ES-I3 (cell line): ENCODE measurements around the gene DMPK.
A peak's percentile ranks its signal among the peaks of the same experiment; 100 is the strongest.

Experiments used
- H3K36me3 ChIP-seq: 2 replicates; pipeline ENCODE4 v1.6.1; 2013; ENCODE audit warnings: mild to moderate bottlenecking, low read length, control low read depth, moderate library complexity; ENCODE audit not compliant: insufficient read depth
- H3K4me1 ChIP-seq: 2 replicates; pipeline ENCODE4 v1.6.1; 2013; ENCODE audit warnings: mild to moderate bottlenecking, control low read depth, low read length; ENCODE audit not compliant: insufficient read depth
- H3K9ac ChIP-seq: 2 replicates; pipeline ENCODE4 v1.6.1; 2013; ENCODE audit warnings: low read depth, mild to moderate bottlenecking, low read length, moderate library complexity
- H3K9me3 ChIP-seq: 2 replicates; pipeline ENCODE4 v1.6.1; 2013; ENCODE audit warnings: mild to moderate bottlenecking, low read length, moderate library complexity; ENCODE audit not compliant: control insufficient read depth, insufficient read depth

Gene DMPK

GRCh38 chr19:45772912-45773311 lies 9.4 kb downstream of the DMPK start:
- no peak overlapping the region for H3K9ac ChIP-seq
- no peaks in the 10 kb centered on the region; the same call in 1 of the 2 replicates for H3K36me3 ChIP-seq
- peaks cover 6% of the 10 kb centered on the region for H3K4me1 ChIP-seq
- no peaks in the 10 kb centered on the region for H3K9me3 ChIP-seq

GRCh38 chr19:45772130-45772840 lies 10.0 kb downstream of the DMPK start:
- Histone ChIP-seq H3K9me3 (no peaks in the 10 kb centered on the region), H3K4me1 (peaks cover 6% of the 10 kb centered on the region), H3K9ac (peak overlapping the region; percentile 42), H3K36me3 (no peaks in the 10 kb centered on the region; the same call in 1 of the 2 replicates)

GRCh38 chr19:45771311-45771933 lies 10.9 kb downstream of the DMPK start:
- Histone ChIP-seq H3K4me1 (peaks cover 6% of the 10 kb centered on the region), H3K9ac (peak overlapping the region; percentile 42)

GRCh38 chr19:45770192-45771101 lies 11.8 kb downstream of the DMPK start:
- Histone ChIP-seq H3K9ac (peak overlapping the region; percentile 64), H3K9me3 (no peaks in the 10 kb centered on the region), H3K4me1 (peaks cover 10% of the 10 kb centered on the region), H3K36me3 (no peaks in the 10 kb centered on the region)

More at GRCh38 chr19:45771311-45771933, 10.9 kb downstream of the DMPK start:
- Histone ChIP-seq H3K36me3 (no peaks in the 10 kb centered on the region), H3K9me3 (no peaks in the 10 kb centered on the region)

GRCh38 chr19:45769821-45770191 lies 12.5 kb downstream of the DMPK start:
- Histone ChIP-seq H3K4me1 (peaks cover 17% of the 10 kb centered on the region), H3K9ac (peak overlapping the region; percentile 64), H3K9me3 (no peaks in the 10 kb centered on the region), H3K36me3 (no peaks in the 10 kb centered on the region)

- Histone ChIP-seq H3K36me3 (no peaks in the 10 kb centered on the region), H3K4me1 (peaks cover 23% of the 10 kb centered on the region), H3K9ac (peak within 1 kb of the TSS; percentile 80), H3K9me3 (no peaks in the 10 kb centered on the region)
Observed at GRCh38 chr19:45768984-45769782, 13.1 kb downstream of the DMPK start, which contains the start of gene SIX5. Gene SIX5 (minus strand): TSS chr19:45769252. CDS start chr19:45768844, 408 bp downstream.

- Histone ChIP-seq H3K4me1 (peaks cover 29% of the 10 kb centered on the region), H3K36me3 (no peaks in the 10 kb centered on the region), H3K9ac (peak overlapping the region; percentile 80), H3K9me3 (no peaks in the 10 kb centered on the region)
Observed at GRCh38 chr19:45768655-45768983, 13.7 kb downstream of the DMPK start.

GRCh38 chr19:45767881-45768654 lies 14.2 kb downstream of the DMPK start:
- peaks cover 29% of the 10 kb centered on the region for H3K4me1 ChIP-seq

GRCh38 chr19:45767410-45767880 lies 14.8 kb downstream of the DMPK start:
- Histone ChIP-seq H3K9me3 (no peaks in the 10 kb centered on the region), H3K9ac (peak overlapping the region; percentile 80)

More at GRCh38 chr19:45767881-45768654, 14.2 kb downstream of the DMPK start:
- no peaks in the 10 kb centered on the region for H3K9me3 ChIP-seq
- no peaks in the 10 kb centered on the region for H3K36me3 ChIP-seq
- peak overlapping the region; percentile 80 for H3K9ac ChIP-seq

GRCh38 chr19:45766869-45767346 lies 15.4 kb downstream of the DMPK start:
- Histone ChIP-seq H3K9ac (peak overlapping the region; percentile 80), H3K36me3 (no peaks in the 10 kb centered on the region), H3K9me3 (no peaks in the 10 kb centered on the region), H3K4me1 (peaks cover 25% of the 10 kb centered on the region)

More at GRCh38 chr19:45767410-45767880, 14.8 kb downstream of the DMPK start:
- Histone ChIP-seq H3K4me1 (peaks cover 29% of the 10 kb centered on the region), H3K36me3 (no peaks in the 10 kb centered on the region)

- peak overlapping the region; percentile 80; the same call in 1 of the 2 replicates for H3K9ac ChIP-seq
- peaks cover 23% of the 10 kb centered on the region; the same call in 1 of the 2 replicates for H3K4me1 ChIP-seq
- H3K9me3 ChIP-seq = no peaks in the 10 kb centered on the region
- no peaks in the 10 kb centered on the region for H3K36me3 ChIP-seq
Observed at GRCh38 chr19:45766296-45766868, 15.9 kb downstream of the DMPK start.

- Histone ChIP-seq H3K36me3 (no peaks in the 10 kb centered on the region), H3K9me3 (no peaks in the 10 kb centered on the region), H3K9ac (no peak overlapping the region), H3K4me1 (peaks cover 23% of the 10 kb centered on the region; the same call in 1 of the 2 replicates)
Observed at GRCh38 chr19:45765702-45766295, 16.5 kb downstream of the DMPK start.
